ENCODE data around the gene ANKRD9.

The ANKRD9 gene

GRCh38 chr14:102498678-102499265 is 10.8 kb downstream of the ANKRD9 start:
- ATAC-seq: no peak
- TF ChIP-seq ZNF8 (CRISPR knock-in tag; IDR thresholded peaks at IDR 0.05) (no peak), CSDC2 (CRISPR knock-in tag; IDR thresholded peaks at IDR 0.05) (no peak), RARB (CRISPR knock-in tag; IDR thresholded peaks at IDR 0.05) (no peak), ZFP3 (CRISPR knock-in tag; IDR thresholded peaks at IDR 0.05) (no peak), ZC3H10 (CRISPR knock-in tag; IDR thresholded peaks at IDR 0.05) (no peak), TOX (CRISPR knock-in tag; IDR thresholded peaks at IDR 0.05; ENCODE audit: borderline replicate concordance) (no peak), ESRRG (CRISPR knock-in tag; IDR thresholded peaks at IDR 0.05) (no peak), PATZ1 (CRISPR knock-in tag; IDR thresholded peaks at IDR 0.05; ENCODE audit: borderline replicate concordance) (no peak), ZFP30 (CRISPR knock-in tag; IDR thresholded peaks at IDR 0.05) (no peak), CSRNP3 (CRISPR knock-in tag; IDR thresholded peaks at IDR 0.05) (no peak)
- TF ChIP-seq, protein P1, sequence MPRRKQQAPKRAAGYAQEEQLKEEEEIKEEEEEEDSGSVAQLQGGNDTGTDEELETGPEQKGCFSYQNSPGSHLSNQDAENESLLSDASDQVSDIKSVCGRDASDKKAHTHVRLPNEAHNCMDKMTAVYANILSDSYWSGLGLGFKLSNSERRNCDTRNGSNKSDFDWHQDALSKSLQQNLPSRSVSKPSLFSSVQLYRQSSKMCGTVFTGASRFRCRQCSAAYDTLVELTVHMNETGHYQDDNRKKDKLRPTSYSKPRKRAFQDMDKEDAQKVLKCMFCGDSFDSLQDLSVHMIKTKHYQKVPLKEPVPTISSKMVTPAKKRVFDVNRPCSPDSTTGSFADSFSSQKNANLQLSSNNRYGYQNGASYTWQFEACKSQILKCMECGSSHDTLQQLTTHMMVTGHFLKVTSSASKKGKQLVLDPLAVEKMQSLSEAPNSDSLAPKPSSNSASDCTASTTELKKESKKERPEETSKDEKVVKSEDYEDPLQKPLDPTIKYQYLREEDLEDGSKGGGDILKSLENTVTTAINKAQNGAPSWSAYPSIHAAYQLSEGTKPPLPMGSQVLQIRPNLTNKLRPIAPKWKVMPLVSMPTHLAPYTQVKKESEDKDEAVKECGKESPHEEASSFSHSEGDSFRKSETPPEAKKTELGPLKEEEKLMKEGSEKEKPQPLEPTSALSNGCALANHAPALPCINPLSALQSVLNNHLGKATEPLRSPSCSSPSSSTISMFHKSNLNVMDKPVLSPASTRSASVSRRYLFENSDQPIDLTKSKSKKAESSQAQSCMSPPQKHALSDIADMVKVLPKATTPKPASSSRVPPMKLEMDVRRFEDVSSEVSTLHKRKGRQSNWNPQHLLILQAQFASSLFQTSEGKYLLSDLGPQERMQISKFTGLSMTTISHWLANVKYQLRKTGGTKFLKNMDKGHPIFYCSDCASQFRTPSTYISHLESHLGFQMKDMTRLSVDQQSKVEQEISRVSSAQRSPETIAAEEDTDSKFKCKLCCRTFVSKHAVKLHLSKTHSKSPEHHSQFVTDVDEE (CRISPR knock-in tag; IDR thresholded peaks at IDR 0.05): no peak

DNA sequence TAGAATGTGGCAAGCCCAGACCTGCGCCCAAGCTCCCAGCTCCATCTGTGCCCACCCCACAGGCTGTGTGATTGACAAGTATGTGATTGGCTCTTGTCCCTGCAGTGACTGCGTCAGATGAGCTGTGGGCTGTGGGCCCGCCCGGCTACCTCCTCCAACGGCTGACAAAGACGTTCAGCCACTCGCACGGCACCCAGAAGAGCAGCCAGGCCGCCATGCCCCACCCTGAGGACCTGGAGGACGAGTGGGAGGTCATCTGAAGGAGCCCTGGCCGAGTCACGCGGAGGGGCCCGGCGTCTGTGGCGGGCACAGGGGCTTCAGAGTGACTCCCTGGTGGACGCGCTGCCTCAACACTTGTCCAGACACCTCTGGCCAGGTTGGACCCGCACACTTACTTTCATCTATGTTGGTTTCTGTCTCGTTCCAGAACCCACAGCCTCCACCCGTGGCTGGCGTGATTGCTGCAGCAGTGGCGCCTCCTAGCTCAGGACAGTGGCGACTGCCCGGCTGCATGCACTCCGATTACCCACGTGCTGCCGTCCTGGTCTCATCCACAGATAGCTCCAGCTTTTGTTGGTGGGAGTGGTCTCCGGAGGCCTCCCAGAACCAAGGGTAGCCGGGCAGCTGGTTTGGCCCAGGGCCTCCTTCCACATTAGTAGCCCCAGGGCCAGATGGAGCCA is 11.4 kb downstream of the ANKRD9 start:
- no peak for TF ChIP-seq ZC3H10 (CRISPR knock-in tag; IDR thresholded peaks at IDR 0.05)
- TF ChIP-seq OSR1 (CRISPR knock-in tag; IDR thresholded peaks at IDR 0.05): no peak
- no peak for TF ChIP-seq BACH2 (CRISPR knock-in tag; IDR thresholded peaks at IDR 0.05; ENCODE audit: borderline replicate concordance)
- ATAC-seq: peak; percentile 52

DNA sequence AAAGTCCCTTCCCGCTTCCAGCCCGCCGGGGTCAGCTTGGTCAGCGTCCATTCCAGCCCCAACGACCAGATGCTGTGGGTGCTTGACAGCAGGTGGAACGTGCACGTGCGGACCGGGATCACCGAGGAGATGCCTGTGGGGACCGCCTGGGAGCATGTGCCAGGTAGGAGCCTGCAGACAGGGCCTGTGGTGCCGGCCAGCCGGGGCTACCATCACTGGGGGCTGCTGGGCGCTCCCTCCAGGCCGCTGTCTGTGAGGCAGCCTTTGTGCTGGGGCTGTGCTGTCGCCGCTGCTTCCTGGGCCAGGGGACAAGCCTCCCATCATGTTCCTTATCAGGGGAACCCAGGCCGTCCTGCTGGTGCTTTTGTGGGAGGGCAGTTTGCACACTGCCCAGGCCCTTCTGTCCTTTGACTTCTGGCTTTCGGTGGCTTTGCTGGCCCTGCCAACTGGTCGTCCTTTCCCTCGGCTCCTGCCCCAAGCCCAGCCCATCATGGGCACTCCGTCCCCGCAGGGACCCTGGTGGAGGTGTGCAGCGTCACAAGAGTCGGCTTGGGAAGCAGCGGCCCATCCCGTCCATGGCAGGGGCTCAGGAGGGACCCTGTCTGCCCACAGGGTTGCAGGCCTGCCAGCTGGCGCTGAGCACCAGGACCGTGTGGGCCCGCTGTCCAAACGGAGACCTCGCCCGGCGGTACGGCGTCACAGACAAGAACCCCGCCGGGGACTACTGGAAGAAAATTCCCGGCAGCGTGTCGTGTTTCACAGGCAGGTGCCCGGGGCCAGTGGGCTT is 12.4 kb downstream of the ANKRD9 start:
- ATAC-seq: no peak
- no peak for TF ChIP-seq SNAI2 (CRISPR knock-in tag; IDR thresholded peaks at IDR 0.05)
- TF ChIP-seq CSDC2 (CRISPR knock-in tag; IDR thresholded peaks at IDR 0.05): no peak
- no peak for TF ChIP-seq ZNF8 (CRISPR knock-in tag; IDR thresholded peaks at IDR 0.05)
- TF ChIP-seq ARNTL (CRISPR knock-in tag; IDR thresholded peaks at IDR 0.05; ENCODE audit: borderline replicate concordance, low read depth): no peak
- no peak for TF ChIP-seq CSRNP3 (CRISPR knock-in tag; IDR thresholded peaks at IDR 0.05)
- TF ChIP-seq TCF4 (CRISPR knock-in tag; IDR thresholded peaks at IDR 0.05; ENCODE audit: borderline replicate concordance): no peak

DNA sequence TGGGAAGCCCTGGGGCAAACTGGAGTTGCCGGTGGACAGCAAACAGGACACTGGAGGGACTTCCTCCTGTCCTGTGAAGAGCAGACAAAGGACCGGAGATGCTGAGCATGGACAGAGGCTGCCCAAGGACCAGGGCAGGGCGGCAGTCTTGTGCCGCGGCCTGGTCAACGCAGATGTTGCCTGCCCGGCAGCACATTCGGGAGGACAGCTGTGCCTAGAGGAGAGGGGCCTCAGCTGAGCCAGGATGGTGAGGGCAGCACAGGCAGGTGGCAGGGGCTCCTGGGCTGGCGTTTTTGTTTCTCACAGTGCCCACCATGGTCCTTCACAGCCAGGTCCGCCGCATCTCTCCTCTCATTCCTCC is 13.3 kb downstream of the ANKRD9 start:
- TF ChIP-seq SNAI2 (CRISPR knock-in tag; IDR thresholded peaks at IDR 0.05): no peak
- ATAC-seq: no peak
